ENCODE results near the gene PPP1R9A. TPM values are rescaled to one million over a fixed set of nuclear protein-coding genes. Genes with fewer than 3 reads are reported as not detected.

The PPP1R9A gene
- total RNA-seq, 1 experiment from 2014 or later, result 13.5 TPM

DNA sequence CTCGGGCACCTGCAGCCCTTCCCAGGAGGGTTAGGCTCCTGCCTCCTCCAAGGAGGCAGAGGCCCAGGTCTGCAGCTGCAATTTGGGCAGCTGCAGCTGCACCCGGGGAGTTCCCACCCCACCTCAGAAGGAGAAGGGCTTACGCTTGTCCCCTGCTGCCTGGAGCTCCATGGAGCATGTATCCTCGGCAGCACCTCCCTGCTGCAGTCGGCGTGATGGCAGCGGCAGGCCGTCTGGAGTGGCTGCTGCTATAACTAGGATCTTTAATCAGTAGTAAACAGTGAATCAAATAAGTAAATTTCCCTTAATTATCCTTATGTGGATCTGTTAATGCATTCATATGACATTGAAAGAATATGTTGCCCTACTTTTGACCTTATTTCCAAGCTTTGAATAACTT is 250.0 kb downstream of the PPP1R9A start:
- CTCF ChIA-PET, result no interaction called here
- intact Hi-C loops (cut with micrococcal nuclease), result no loop called here

More for the DNA sequence above, 250.0 kb downstream of the PPP1R9A start:
- RAD21 ChIA-PET (ENCODE audit: low non-redundant PET in 1 of 2, low total read pairs in 2 of 2, uncharacterized antibody in 2 of 2, unreplicated experiment in 2 of 2), result no interaction called here
- Histone ChIP-seq H3K9me2 (ENCODE audit: insufficient read depth) (no peaks in the 10 kb centered on the region), H3K4me1 (ENCODE audit: control insufficient read depth in 1 of 2, insufficient read depth in 2 of 2, low read length in 2 of 2) (no peaks in the 10 kb centered on the region), H3K9ac (ENCODE audit: low read length) (no peak overlapping the region), H3K36me3 (ENCODE audit: control insufficient read depth in 1 of 2, insufficient read depth in 2 of 2, low read length in 2 of 2) (no peaks in the 10 kb centered on the region), H2AFZ (ENCODE audit: low read depth, low read length, poor library complexity, severe bottlenecking) (no peak overlapping the region), H3K4me2 (ENCODE audit: low read length) (no peak overlapping the region), H3K4me3 (replicated peaks in 1 of 2; ENCODE audit: low read depth in 1 of 2, low read length in 2 of 2) (no peak overlapping the region), H3K79me2 (ENCODE audit: insufficient read depth, low read length) (no peaks in the 10 kb centered on the region), H3K9me3 (ENCODE audit: control insufficient read depth in 1 of 2, insufficient read depth in 1 of 2, low read depth in 1 of 2, low read length in 2 of 2) (no peaks in the 10 kb centered on the region; a peak in 1 of 4 replicates), H3K27me3 (ENCODE audit: insufficient read depth, low read length) (no peaks in the 10 kb centered on the region), H4K20me1 (ENCODE audit: insufficient read depth) (no peaks in the 10 kb centered on the region), H3K27ac (ENCODE audit: low read depth, low read length) (no peak overlapping the region)
- no TSS peak for BruUV-seq (replicated peaks)
- TF ChIP-seq YY1 (IDR thresholded peaks at IDR 0.05; ENCODE audit: extremely low read depth, insufficient replicate concordance, low read depth, low read length) (no peak), EZH2 (IDR thresholded peaks at IDR 0.05) (no peak), JUND (IDR thresholded peaks at IDR 0.05) (no peak), EZH2phosphoT487 (IDR thresholded peaks at IDR 0.05; ENCODE audit: borderline replicate concordance) (no peak), POLR2A (IDR thresholded peaks at IDR 0.05; ENCODE audit: borderline replicate concordance, extremely low read depth, insufficient read depth, insufficient read length) (no peak), REST (IDR thresholded peaks at IDR 0.05; ENCODE audit: low read depth) (no peak), RAD21 (IDR thresholded peaks at IDR 0.05; ENCODE audit: low read depth) (no peak), ATF3 (IDR thresholded peaks at IDR 0.05) (no peak), POLR2AphosphoS5 (IDR thresholded peaks at IDR 0.05; ENCODE audit: low read depth, low read length) (no peak), ELF1 (IDR thresholded peaks at IDR 0.05; ENCODE audit: borderline replicate concordance, low read depth) (no peak), CBX3 (IDR thresholded peaks at IDR 0.05; ENCODE audit: low read depth) (no peak), SP1 (IDR thresholded peaks at IDR 0.05; ENCODE audit: low read depth) (no peak), ZBTB33 (IDR thresholded peaks at IDR 0.05; ENCODE audit: extremely low read depth, insufficient replicate concordance, low read length) (no peak), EGR1 (IDR thresholded peaks at IDR 0.05; ENCODE audit: low read depth) (no peak), TCF7L2 (IDR thresholded peaks at IDR 0.05; ENCODE audit: borderline replicate concordance, extremely low read depth, insufficient read depth, insufficient read length) (no peak), CTCF (IDR thresholded peaks at IDR 0.05 in 2 of 3, conservative IDR thresholded peaks at IDR 0.05 in 1 of 3; ENCODE audit: borderline replicate concordance in 1 of 3, insufficient read depth in 1 of 3, low read depth in 2 of 3, low read length in 2 of 3) (no peak), ZFX (IDR thresholded peaks at IDR 0.05) (no peak), SRF (IDR thresholded peaks at IDR 0.05; ENCODE audit: low read depth) (no peak)
- no peak for ATAC-seq
- POLR2A ChIA-PET, result no interaction called here
- no peak for DNase-seq (ENCODE audit: low read depth, low spot score)
